ENCODE measurements around the gene FYN. TPM values are rescaled to one million over a fixed set of nuclear protein-coding genes. Genes with fewer than 3 reads are reported as not detected.
A peak's percentile ranks its signal among the peaks of the same experiment; 100 is the strongest.
"Not testable (repeated sequence)": the region's sequence is repeated elsewhere in the genome, so short reads cannot be mapped to it uniquely, and the experiment has no call there.

Gene FYN
- total RNA-seq, 1 donor from 2014 or later, result 525 TPM

GRCh38 chr6:111788379-111789276 lies 84.6 kb downstream of the FYN start:
- TF ChIP-seq CTCF (IDR thresholded peaks at IDR 0.05; ENCODE audit: partially characterized antibody, unreplicated experiment), result no peak
- Mint-ChIP-seq H3K27ac (ENCODE audit: unreplicated experiment) (no peak overlapping the region), H3K36me3 (ENCODE audit: unreplicated experiment) (no peaks in the 10 kb centered on the region), H3K27me3 (ENCODE audit: unreplicated experiment) (peaks cover 2% of the 10 kb centered on the region), H3K4me3 (ENCODE audit: unreplicated experiment) (no peak overlapping the region), H3K4me1 (ENCODE audit: low read depth, unreplicated experiment) (peaks cover 42% of the 10 kb centered on the region), H3K9me3 (ENCODE audit: unreplicated experiment) (peaks cover 16% of the 10 kb centered on the region)
- DNase-seq, result peak; percentile 42

GRCh38 chr6:111786151-111786550 lies 87.1 kb downstream of the FYN start:
- peaks cover 39% of the 10 kb centered on the region for H3K4me1 Mint-ChIP-seq (ENCODE audit: low read depth, unreplicated experiment)
- not testable (repeated sequence) for DNase-seq; H3K27me3 Mint-ChIP-seq (ENCODE audit: unreplicated experiment); H3K4me3 Mint-ChIP-seq (ENCODE audit: unreplicated experiment); H3K27ac Mint-ChIP-seq (ENCODE audit: unreplicated experiment); H3K36me3 Mint-ChIP-seq (ENCODE audit: unreplicated experiment)
- peaks cover 13% of the 10 kb centered on the region for H3K9me3 Mint-ChIP-seq (ENCODE audit: unreplicated experiment)

- Mint-ChIP-seq H3K27ac (ENCODE audit: unreplicated experiment) (peak overlapping the region; percentile 39), H3K36me3 (ENCODE audit: unreplicated experiment) (no peaks in the 10 kb centered on the region), H3K4me3 (ENCODE audit: unreplicated experiment) (no peak overlapping the region), H3K9me3 (ENCODE audit: unreplicated experiment) (peaks cover 12% of the 10 kb centered on the region), H3K4me1 (ENCODE audit: low read depth, unreplicated experiment) (peaks cover 43% of the 10 kb centered on the region), H3K27me3 (ENCODE audit: unreplicated experiment) (peaks cover 2% of the 10 kb centered on the region)
- DNase-seq, result no peak
- TF ChIP-seq CTCF (IDR thresholded peaks at IDR 0.05; ENCODE audit: partially characterized antibody, unreplicated experiment), result no peak
These were observed 88.8 kb downstream of the FYN start for GRCh38 chr6:111784433-111784832.

- Mint-ChIP-seq H3K27me3 (ENCODE audit: unreplicated experiment) (peaks cover 2% of the 10 kb centered on the region), H3K36me3 (ENCODE audit: unreplicated experiment) (no peaks in the 10 kb centered on the region), H3K4me1 (ENCODE audit: low read depth, unreplicated experiment) (peaks cover 48% of the 10 kb centered on the region), H3K4me3 (ENCODE audit: unreplicated experiment) (no peak overlapping the region), H3K9me3 (ENCODE audit: unreplicated experiment) (peaks cover 14% of the 10 kb centered on the region), H3K27ac (ENCODE audit: unreplicated experiment) (no peak overlapping the region)
- DNase-seq, result no peak
- no peak for TF ChIP-seq CTCF (IDR thresholded peaks at IDR 0.05; ENCODE audit: partially characterized antibody, unreplicated experiment)
These were observed 90.3 kb downstream of the FYN start for GRCh38 chr6:111782887-111783466.

GRCh38 chr6:111782192-111782809 lies 91.0 kb downstream of the FYN start:
- H3K9me3 Mint-ChIP-seq (ENCODE audit: unreplicated experiment), result peaks cover 16% of the 10 kb centered on the region
- DNase-seq, result no peak
- H3K27ac Mint-ChIP-seq (ENCODE audit: unreplicated experiment), result peak overlapping the region; percentile 34
- no peaks in the 10 kb centered on the region for H3K36me3 Mint-ChIP-seq (ENCODE audit: unreplicated experiment)
- H3K27me3 Mint-ChIP-seq (ENCODE audit: unreplicated experiment), result peaks cover 2% of the 10 kb centered on the region
- H3K4me3 Mint-ChIP-seq (ENCODE audit: unreplicated experiment), result no peak overlapping the region
- peaks cover 54% of the 10 kb centered on the region for H3K4me1 Mint-ChIP-seq (ENCODE audit: low read depth, unreplicated experiment)
- TF ChIP-seq CTCF (IDR thresholded peaks at IDR 0.05; ENCODE audit: partially characterized antibody, unreplicated experiment), result no peak
